ENCODE data around the gene DZANK1. TPM values are rescaled to one million over a fixed set of nuclear protein-coding genes. Genes with fewer than 3 reads are reported as not detected.
"Not testable (repeated sequence)": the region's sequence is repeated elsewhere in the genome, so short reads cannot be mapped to it uniquely, and the experiment has no call there.

DZANK1 gene
- total and polyA plus RNA-seq, 9 of the 15 experiments (the other 6 are each of a cell fraction or from before 2014, with no cell fraction given) = 0.04 to 0.18 (median 0.11) TPM; not detected in 2

DNA sequence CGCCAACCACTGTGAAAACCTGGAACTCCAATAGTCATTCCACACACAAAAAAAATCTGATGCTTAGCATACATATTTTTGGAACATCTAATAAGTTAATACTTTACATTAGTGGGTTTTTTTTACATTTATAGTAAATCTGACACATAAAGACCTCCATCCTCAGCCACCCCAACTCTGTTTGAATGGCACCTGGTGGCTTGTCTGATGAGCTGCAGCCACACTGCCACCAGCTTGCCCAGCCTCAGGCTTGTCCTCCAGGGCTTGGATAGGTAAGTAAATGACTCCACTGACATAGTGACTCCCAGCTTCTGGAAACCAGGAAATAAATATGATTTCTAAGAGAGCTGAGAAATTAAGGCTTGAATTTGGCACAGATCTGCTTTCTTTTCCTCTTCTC, 107.0 kb downstream of the DZANK1 start (continued):
- no peak for TF ChIP-seq RAD51 (IDR thresholded peaks at IDR 0.05; ENCODE audit: borderline replicate concordance, low read depth)
- no peak for TF ChIP-seq POLR2AphosphoS2 (IDR thresholded peaks at IDR 0.05; ENCODE audit: low read length)
- no peak for TF ChIP-seq ELK3 (CRISPR knock-in tag; IDR thresholded peaks at IDR 0.05)
- TF ChIP-seq FOXM1 (IDR thresholded peaks at IDR 0.05; ENCODE audit: low read depth) = no peak
- no peak for TF ChIP-seq FOXM1 (CRISPR knock-in tag; IDR thresholded peaks at IDR 0.05; ENCODE audit: low read depth)
- no peak for TF ChIP-seq BCL6 (CRISPR knock-in tag; IDR thresholded peaks at IDR 0.05)

- H3K4me1 ChIP-seq (replicated peaks in 1 of 2; ENCODE audit: control insufficient read depth in 2 of 2, insufficient read depth in 2 of 2, low read length in 2 of 2); H3K9me3 ChIP-seq (replicated peaks; ENCODE audit: control insufficient read depth, insufficient read depth, low read depth, low read length); intact Hi-C loops (cut with micrococcal nuclease); H3K27me3 ChIP-seq (ENCODE audit: control insufficient read depth in 2 of 2, insufficient read depth in 2 of 2, low read length in 2 of 2); DNase-seq (ENCODE audit: extremely low read depth in 1 of 4, low spot score in 3 of 4); POLR2A ChIA-PET; FAIRE-seq; in situ Hi-C loops (cut with MboI); CTCF ChIA-PET (ENCODE audit: low intra/inter-chr PET ratio); H4K20me1 ChIP-seq (replicated peaks; ENCODE audit: control insufficient read depth, insufficient read depth, low read length); H3K27ac ChIP-seq (ENCODE audit: extremely low read depth, low read depth, low read length); H3K36me3 ChIP-seq (ENCODE audit: control insufficient read depth, insufficient read depth, low read length); H3K4me2 ChIP-seq (ENCODE audit: insufficient read depth, low read length); H3K4me3 ChIP-seq; BruUV-seq (replicated peaks); H3K9me1 ChIP-seq (ENCODE audit: control insufficient read depth, insufficient read depth, low read length); H3K79me2 ChIP-seq (ENCODE audit: control insufficient read depth, insufficient read depth, low read length); H3K9ac ChIP-seq (ENCODE audit: insufficient read depth in 1 of 2, low read depth in 2 of 2, low read length in 2 of 2); H2AFZ ChIP-seq (ENCODE audit: low read depth, low read length); ATAC-seq: not testable (repeated sequence)
- 4% methylated on average over 3 of the region's 3 CpGs for WGBS (ENCODE audit: insufficient coverage, low coverage, missing lambda C conversion rate)
Measured at GRCh38 chr20:18349749-18350148, 117.1 kb downstream of the DZANK1 start.

MicroRNAs within 50 kb of the gene (microRNA counts, 767-probe panel; counts per million panel counts)
- not detected for microRNA hsa-miR-3192

Small RNA genes lying within 50 kb of the gene (microRNA-seq; reads per million reads assigned to microRNA genes)
- gene MIR3192 (ENCODE audit: borderline microRNAs expressed) = not detected

Small RNA genes lying within 50 kb of the gene (small RNA-seq; reads per million reads assigned to genes)
- gene MIR3192 (not detected), gene RNA5SP476 (0.26 reads per million)

Other genes with a start within 250 kb of the DZANK1 start
- 4.4 TPM in 2 replicates for gene ZNF133, start 178.5 kb downstream of the DZANK1 start, total RNA-seq (2014; rRNA removed)
- 4.9 and 5.2 TPM in 2 replicates for gene ZNF133, start 178.5 kb downstream of the DZANK1 start, total RNA-seq (2014; rRNA removed; fragmentation: Illumina TruSeq; extraction: Trizol)
- gene ZNF133, start 178.5 kb downstream of the DZANK1 start, total RNA-seq (2015; rRNA removed; fragmentation: Illumina TruSeq; extraction: Trizol) = 3.8 and 5.7 TPM in 2 replicates
- gene ZNF133, start 178.5 kb downstream of the DZANK1 start, total RNA-seq (2021) = 3.7 and 5.1 TPM in 2 replicates
- 6.5 and 7.1 TPM in 2 replicates for gene ZNF133, start 178.5 kb downstream of the DZANK1 start, polyA plus RNA-seq (2011; rRNA removed)
- gene ZNF133, start 178.5 kb downstream of the DZANK1 start, polyA plus RNA-seq (2014; fragmentation: Illumina TruSeq; extraction: Trizol) = 4.1 and 5.1 TPM in 2 replicates
- gene ZNF133, start 178.5 kb downstream of the DZANK1 start, polyA plus RNA-seq (2014; fragmentation: Nextera tagmentation; extraction: Ambion mirVana) = 1 to 10 TPM; 1.1 to 3.5 TPM
- 3.3 and 3.4 TPM in 2 replicates for gene ZNF133, start 178.5 kb downstream of the DZANK1 start, polyA plus RNA-seq (2014; rRNA removed)
- 15.0 and 18.1 TPM in 2 replicates for gene POLR3F, start 360 bp upstream of the DZANK1 start, total RNA-seq (2014; rRNA removed)
- gene POLR3F, start 360 bp upstream of the DZANK1 start, total RNA-seq (2014; rRNA removed; fragmentation: Illumina TruSeq; extraction: Trizol) = 9.6 and 10.9 TPM in 2 replicates
- gene POLR3F, start 360 bp upstream of the DZANK1 start, total RNA-seq (2015; rRNA removed; fragmentation: Illumina TruSeq; extraction: Trizol) = 11.1 and 11.5 TPM in 2 replicates
- gene POLR3F, start 360 bp upstream of the DZANK1 start, total RNA-seq (2021) = 7.0 and 7.2 TPM in 2 replicates
- gene POLR3F, start 360 bp upstream of the DZANK1 start, polyA plus RNA-seq (2011; rRNA removed) = 6.8 and 8.8 TPM in 2 replicates
- gene POLR3F, start 360 bp upstream of the DZANK1 start, polyA plus RNA-seq (2014; fragmentation: Illumina TruSeq; extraction: Trizol) = 8.1 and 9.0 TPM in 2 replicates
- 10 to 100 TPM; 10.8 to 14.3 TPM for gene POLR3F, start 360 bp upstream of the DZANK1 start, polyA plus RNA-seq (2014; fragmentation: Nextera tagmentation; extraction: Ambion mirVana)
- gene POLR3F, start 360 bp upstream of the DZANK1 start, polyA plus RNA-seq (2014; rRNA removed) = 8.2 and 11.4 TPM in 2 replicates
- gene RBBP9, start 30.2 kb upstream of the DZANK1 start, total RNA-seq (2014; rRNA removed) = 1.5 and 1.7 TPM in 2 replicates
- 2.7 and 2.8 TPM in 2 replicates for gene RBBP9, start 30.2 kb upstream of the DZANK1 start, total RNA-seq (2014; rRNA removed; fragmentation: Illumina TruSeq; extraction: Trizol)
- 2.3 and 2.8 TPM in 2 replicates for gene RBBP9, start 30.2 kb upstream of the DZANK1 start, total RNA-seq (2015; rRNA removed; fragmentation: Illumina TruSeq; extraction: Trizol)
- gene RBBP9, start 30.2 kb upstream of the DZANK1 start, total RNA-seq (2021) = 1.4 and 1.5 TPM in 2 replicates
- 3.2 and 4.4 TPM in 2 replicates for gene RBBP9, start 30.2 kb upstream of the DZANK1 start, polyA plus RNA-seq (2011; rRNA removed)
- 3.0 and 3.1 TPM in 2 replicates for gene RBBP9, start 30.2 kb upstream of the DZANK1 start, polyA plus RNA-seq (2014; fragmentation: Illumina TruSeq; extraction: Trizol)
- 1 to 10 TPM in 1 of 2 experiments, under 1 TPM in 1; 0.94 to 2.5 TPM for gene RBBP9, start 30.2 kb upstream of the DZANK1 start, polyA plus RNA-seq (2014; fragmentation: Nextera tagmentation; extraction: Ambion mirVana)
- gene RBBP9, start 30.2 kb upstream of the DZANK1 start, polyA plus RNA-seq (2014; rRNA removed) = 1.4 and 1.9 TPM in 2 replicates
- gene SEC23B, start 40.9 kb upstream of the DZANK1 start, total RNA-seq (2014; rRNA removed) = 36.2 and 41.6 TPM in 2 replicates
- 39.9 and 41.4 TPM in 2 replicates for gene SEC23B, start 40.9 kb upstream of the DZANK1 start, total RNA-seq (2014; rRNA removed; fragmentation: Illumina TruSeq; extraction: Trizol)
- gene SEC23B, start 40.9 kb upstream of the DZANK1 start, total RNA-seq (2015; rRNA removed; fragmentation: Illumina TruSeq; extraction: Trizol) = 34.4 and 37.4 TPM in 2 replicates
- 38.4 and 39.5 TPM in 2 replicates for gene SEC23B, start 40.9 kb upstream of the DZANK1 start, total RNA-seq (2021)
- gene SEC23B, start 40.9 kb upstream of the DZANK1 start, polyA plus RNA-seq (2011; rRNA removed) = 67.8 and 70.2 TPM in 2 replicates
- gene SEC23B, start 40.9 kb upstream of the DZANK1 start, polyA plus RNA-seq (2014; fragmentation: Illumina TruSeq; extraction: Trizol) = 44.2 and 50.1 TPM in 2 replicates
- gene SEC23B, start 40.9 kb upstream of the DZANK1 start, polyA plus RNA-seq (2014; fragmentation: Nextera tagmentation; extraction: Ambion mirVana) = 10 to 100 TPM; 31.7 to 60.2 TPM
- gene SEC23B, start 40.9 kb upstream of the DZANK1 start, polyA plus RNA-seq (2014; rRNA removed) = 38.5 and 40.4 TPM in 2 replicates
- 55.9 and 124 TPM in 2 replicates for gene SMIM26, start 100.4 kb upstream of the DZANK1 start, total RNA-seq (2014; rRNA removed)
- 81.1 and 81.9 TPM in 2 replicates for gene SMIM26, start 100.4 kb upstream of the DZANK1 start, total RNA-seq (2014; rRNA removed; fragmentation: Illumina TruSeq; extraction: Trizol)
- gene SMIM26, start 100.4 kb upstream of the DZANK1 start, total RNA-seq (2015; rRNA removed; fragmentation: Illumina TruSeq; extraction: Trizol) = 86.7 and 90.7 TPM in 2 replicates
- 46.8 and 46.9 TPM in 2 replicates for gene SMIM26, start 100.4 kb upstream of the DZANK1 start, total RNA-seq (2021)
- gene SMIM26, start 100.4 kb upstream of the DZANK1 start, polyA plus RNA-seq (2011; rRNA removed) = 89.0 and 96.2 TPM in 2 replicates
- 86.5 and 97.9 TPM in 2 replicates for gene SMIM26, start 100.4 kb upstream of the DZANK1 start, polyA plus RNA-seq (2014; fragmentation: Illumina TruSeq; extraction: Trizol)
- 100 to 1,000 TPM; 158 to 186 TPM for gene SMIM26, start 100.4 kb upstream of the DZANK1 start, polyA plus RNA-seq (2014; fragmentation: Nextera tagmentation; extraction: Ambion mirVana)
- 73.4 and 80.5 TPM in 2 replicates for gene SMIM26, start 100.4 kb upstream of the DZANK1 start, polyA plus RNA-seq (2014; rRNA removed)
- 28.6 and 32.8 TPM in 2 replicates for gene DTD1, start 121.0 kb upstream of the DZANK1 start, total RNA-seq (2014; rRNA removed)
- gene DTD1, start 121.0 kb upstream of the DZANK1 start, total RNA-seq (2014; rRNA removed; fragmentation: Illumina TruSeq; extraction: Trizol) = 27.0 and 28.6 TPM in 2 replicates
- 25.8 TPM in 2 replicates for gene DTD1, start 121.0 kb upstream of the DZANK1 start, total RNA-seq (2015; rRNA removed; fragmentation: Illumina TruSeq; extraction: Trizol)
- 26.3 and 27.1 TPM in 2 replicates for gene DTD1, start 121.0 kb upstream of the DZANK1 start, total RNA-seq (2021)
- 24.3 and 26.3 TPM in 2 replicates for gene DTD1, start 121.0 kb upstream of the DZANK1 start, polyA plus RNA-seq (2011; rRNA removed)
- 26.1 and 26.8 TPM in 2 replicates for gene DTD1, start 121.0 kb upstream of the DZANK1 start, polyA plus RNA-seq (2014; fragmentation: Illumina TruSeq; extraction: Trizol)
- 1 to 10 TPM; 5.7 to 9.6 TPM for gene DTD1, start 121.0 kb upstream of the DZANK1 start, polyA plus RNA-seq (2014; fragmentation: Nextera tagmentation; extraction: Ambion mirVana)
- 27.2 and 32.5 TPM in 2 replicates for gene DTD1, start 121.0 kb upstream of the DZANK1 start, polyA plus RNA-seq (2014; rRNA removed)